ENCODE data around the gene LCMT1. TPM values are rescaled to one million over a fixed set of nuclear protein-coding genes. Genes with fewer than 3 reads are reported as not detected.

Gene LCMT1
- total and polyA plus RNA-seq, 9 of the 15 experiments (the other 6 are each of a cell fraction or from before 2014, with no cell fraction given), result 20.0 to 42.8 (median 32.3) TPM

DNA sequence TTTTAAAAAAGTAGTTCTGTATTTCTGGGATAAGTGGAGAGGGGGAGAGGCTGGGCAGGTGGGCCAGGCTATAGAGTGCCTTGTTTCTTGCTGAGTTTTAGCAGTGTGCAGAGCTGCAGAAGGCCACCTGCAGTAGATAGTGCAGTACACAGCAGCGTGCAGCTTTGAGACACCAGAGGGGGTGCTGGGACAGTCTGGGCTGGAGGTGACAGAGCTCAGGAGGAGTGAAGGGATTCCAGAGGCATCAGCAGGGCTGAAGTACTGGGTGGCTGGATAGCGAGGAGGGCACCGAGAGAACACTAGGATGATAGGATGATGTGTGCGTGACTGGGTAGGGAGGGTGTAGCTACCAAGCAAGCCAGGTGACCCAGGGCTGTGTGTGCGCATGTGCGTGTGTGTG is 26.6 kb downstream of the LCMT1 start:
- no TSS peak for BruUV-seq (replicated peaks)
- no peak overlapping the region for H3K4me3 ChIP-seq
- H3K9me3 ChIP-seq (replicated peaks; ENCODE audit: control insufficient read depth, insufficient read depth, low read depth, low read length), result no peaks in the 10 kb centered on the region
- H4K20me1 ChIP-seq (replicated peaks; ENCODE audit: control insufficient read depth, insufficient read depth, low read length), result no peaks in the 10 kb centered on the region
- no peaks in the 10 kb centered on the region for H3K79me2 ChIP-seq (ENCODE audit: control insufficient read depth, insufficient read depth, low read length)
- ChIA-PET POLR2A (interaction anchor here (0.6 to 1.5 kb wide), 3 partner anchors 21 to 519 kb away, joined by 3 read pairs; no protein-coding TSS in a partner anchor), CTCF (ENCODE audit: low intra/inter-chr PET ratio) (no interaction called here)
- ATAC-seq (peak; percentile 60), DNase-seq (ENCODE audit: extremely low read depth in 1 of 4, low spot score in 3 of 4) (no peak), FAIRE-seq (no peak)
- no peaks in the 10 kb centered on the region for H3K4me1 ChIP-seq (replicated peaks in 1 of 2; ENCODE audit: control insufficient read depth in 2 of 2, insufficient read depth in 2 of 2, low read length in 2 of 2)
- H3K27me3 ChIP-seq (ENCODE audit: control insufficient read depth in 2 of 2, insufficient read depth in 2 of 2, low read length in 2 of 2), result no peaks in the 10 kb centered on the region
- H3K9ac ChIP-seq (ENCODE audit: insufficient read depth in 1 of 2, low read depth in 2 of 2, low read length in 2 of 2), result no peak overlapping the region
- H3K9me1 ChIP-seq (ENCODE audit: control insufficient read depth, insufficient read depth, low read length), result no peaks in the 10 kb centered on the region
- in situ Hi-C loops (cut with MboI) (no loop called here), intact Hi-C loops (cut with micrococcal nuclease) (no loop called here)
- no peak overlapping the region for H3K27ac ChIP-seq (ENCODE audit: extremely low read depth, low read depth, low read length)
- no peak overlapping the region for H3K4me2 ChIP-seq (ENCODE audit: insufficient read depth, low read length)
- no peak overlapping the region for H2AFZ ChIP-seq (ENCODE audit: low read depth, low read length)
- H3K36me3 ChIP-seq (ENCODE audit: control insufficient read depth, insufficient read depth, low read length), result peaks cover 40% of the 10 kb centered on the region; the same call in 2 of the 3 replicates
- TF ChIP-seq SMARCC2 (IDR thresholded peaks at IDR 0.05; ENCODE audit: low read depth), result no peak
- TF ChIP-seq, protein P1, sequence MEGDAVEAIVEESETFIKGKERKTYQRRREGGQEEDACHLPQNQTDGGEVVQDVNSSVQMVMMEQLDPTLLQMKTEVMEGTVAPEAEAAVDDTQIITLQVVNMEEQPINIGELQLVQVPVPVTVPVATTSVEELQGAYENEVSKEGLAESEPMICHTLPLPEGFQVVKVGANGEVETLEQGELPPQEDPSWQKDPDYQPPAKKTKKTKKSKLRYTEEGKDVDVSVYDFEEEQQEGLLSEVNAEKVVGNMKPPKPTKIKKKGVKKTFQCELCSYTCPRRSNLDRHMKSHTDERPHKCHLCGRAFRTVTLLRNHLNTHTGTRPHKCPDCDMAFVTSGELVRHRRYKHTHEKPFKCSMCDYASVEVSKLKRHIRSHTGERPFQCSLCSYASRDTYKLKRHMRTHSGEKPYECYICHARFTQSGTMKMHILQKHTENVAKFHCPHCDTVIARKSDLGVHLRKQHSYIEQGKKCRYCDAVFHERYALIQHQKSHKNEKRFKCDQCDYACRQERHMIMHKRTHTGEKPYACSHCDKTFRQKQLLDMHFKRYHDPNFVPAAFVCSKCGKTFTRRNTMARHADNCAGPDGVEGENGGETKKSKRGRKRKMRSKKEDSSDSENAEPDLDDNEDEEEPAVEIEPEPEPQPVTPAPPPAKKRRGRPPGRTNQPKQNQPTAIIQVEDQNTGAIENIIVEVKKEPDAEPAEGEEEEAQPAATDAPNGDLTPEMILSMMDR (IDR thresholded peaks at IDR 0.05 in 2 of 3, conservative IDR thresholded peaks at IDR 0.05 in 1 of 3; ENCODE audit: insufficient read depth in 2 of 3, low read depth in 1 of 3, low read length in 3 of 3), result peak in 1 of 3 experiments; percentile 27; a peak in 1 of 6 replicates
- 76% methylated on average over 6 of the region's 6 CpGs for WGBS (ENCODE audit: insufficient coverage, low coverage, missing lambda C conversion rate)

DNA sequence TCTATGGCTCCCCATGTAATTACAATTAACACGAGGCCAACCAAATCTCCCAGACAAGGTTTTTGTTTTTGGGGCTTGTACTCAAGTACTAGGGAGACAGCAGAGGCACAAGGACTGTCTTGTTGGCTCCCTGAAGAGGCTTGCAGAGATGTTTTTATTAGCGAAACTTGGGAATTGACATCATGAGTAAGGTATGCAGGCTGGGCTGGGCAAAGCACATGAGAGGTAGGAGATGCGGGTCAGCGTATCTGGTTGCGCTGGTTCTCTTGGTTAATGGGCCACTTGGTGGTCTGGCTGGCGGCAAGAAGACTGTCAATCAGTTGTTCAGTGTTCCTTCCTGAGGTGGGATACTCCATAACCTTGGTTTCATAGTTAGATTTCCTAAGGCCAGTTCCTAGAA is 28.9 kb downstream of the LCMT1 start:
- no peak for DNase-seq (ENCODE audit: extremely low read depth in 1 of 4, low spot score in 3 of 4)
- no peak overlapping the region for H3K4me3 ChIP-seq
- no peak overlapping the region for H2AFZ ChIP-seq (ENCODE audit: low read depth, low read length)
- BruUV-seq (replicated peaks), result no TSS peak
- H3K4me1 ChIP-seq (replicated peaks in 1 of 2; ENCODE audit: control insufficient read depth in 2 of 2, insufficient read depth in 2 of 2, low read length in 2 of 2), result no peaks in the 10 kb centered on the region
- 82% methylated on average over 6 of the region's 6 CpGs for WGBS (ENCODE audit: insufficient coverage, low coverage, missing lambda C conversion rate)
- no peak overlapping the region for H3K27ac ChIP-seq (ENCODE audit: extremely low read depth, low read depth, low read length)
- H3K36me3 ChIP-seq (ENCODE audit: control insufficient read depth, insufficient read depth, low read length), result peaks cover 30% of the 10 kb centered on the region; the same call in 2 of the 3 replicates
- no peaks in the 10 kb centered on the region for H3K27me3 ChIP-seq (ENCODE audit: control insufficient read depth in 2 of 2, insufficient read depth in 2 of 2, low read length in 2 of 2)
- CTCF ChIA-PET (ENCODE audit: low intra/inter-chr PET ratio), result no interaction called here
- H3K79me2 ChIP-seq (ENCODE audit: control insufficient read depth, insufficient read depth, low read length), result no peaks in the 10 kb centered on the region
- H3K9me1 ChIP-seq (ENCODE audit: control insufficient read depth, insufficient read depth, low read length), result no peaks in the 10 kb centered on the region
- in situ Hi-C loops (cut with MboI) (no loop called here), intact Hi-C loops (cut with micrococcal nuclease) (no loop called here)
- no peak overlapping the region for H3K9ac ChIP-seq (ENCODE audit: insufficient read depth in 1 of 2, low read depth in 2 of 2, low read length in 2 of 2)
- FAIRE-seq, result no peak
- POLR2A ChIA-PET, result interaction anchor here (0.6 kb wide), 1 partner anchor 11 kb away, joined by 3 read pairs; no protein-coding TSS in a partner anchor
- no peak overlapping the region for H3K4me2 ChIP-seq (ENCODE audit: insufficient read depth, low read length)
- H4K20me1 ChIP-seq (replicated peaks; ENCODE audit: control insufficient read depth, insufficient read depth, low read length), result no peaks in the 10 kb centered on the region
- no peak for ATAC-seq
- no peaks in the 10 kb centered on the region for H3K9me3 ChIP-seq (replicated peaks; ENCODE audit: control insufficient read depth, insufficient read depth, low read depth, low read length)
- TF ChIP-seq U2AF1 (optimal IDR thresholded peaks at IDR 0.05; ENCODE audit: low read depth, low read length), result no peak
- TF ChIP-seq, protein P2, sequence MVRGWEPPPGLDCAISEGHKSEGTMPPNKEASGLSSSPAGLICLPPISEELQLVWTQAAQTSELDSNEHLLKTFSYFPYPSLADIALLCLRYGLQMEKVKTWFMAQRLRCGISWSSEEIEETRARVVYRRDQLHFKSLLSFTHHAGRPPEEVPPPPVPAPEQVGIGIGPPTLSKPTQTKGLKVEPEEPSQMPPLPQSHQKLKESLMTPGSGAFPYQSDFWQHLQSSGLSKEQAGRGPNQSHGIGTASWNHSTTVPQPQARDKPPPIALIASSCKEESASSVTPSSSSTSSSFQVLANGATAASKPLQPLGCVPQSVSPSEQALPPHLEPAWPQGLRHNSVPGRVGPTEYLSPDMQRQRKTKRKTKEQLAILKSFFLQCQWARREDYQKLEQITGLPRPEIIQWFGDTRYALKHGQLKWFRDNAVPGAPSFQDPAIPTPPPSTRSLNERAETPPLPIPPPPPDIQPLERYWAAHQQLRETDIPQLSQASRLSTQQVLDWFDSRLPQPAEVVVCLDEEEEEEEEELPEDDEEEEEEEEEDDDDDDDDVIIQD (CRISPR knock-in tag; IDR thresholded peaks at IDR 0.05), result no peak
- TF ChIP-seq, protein P3, sequence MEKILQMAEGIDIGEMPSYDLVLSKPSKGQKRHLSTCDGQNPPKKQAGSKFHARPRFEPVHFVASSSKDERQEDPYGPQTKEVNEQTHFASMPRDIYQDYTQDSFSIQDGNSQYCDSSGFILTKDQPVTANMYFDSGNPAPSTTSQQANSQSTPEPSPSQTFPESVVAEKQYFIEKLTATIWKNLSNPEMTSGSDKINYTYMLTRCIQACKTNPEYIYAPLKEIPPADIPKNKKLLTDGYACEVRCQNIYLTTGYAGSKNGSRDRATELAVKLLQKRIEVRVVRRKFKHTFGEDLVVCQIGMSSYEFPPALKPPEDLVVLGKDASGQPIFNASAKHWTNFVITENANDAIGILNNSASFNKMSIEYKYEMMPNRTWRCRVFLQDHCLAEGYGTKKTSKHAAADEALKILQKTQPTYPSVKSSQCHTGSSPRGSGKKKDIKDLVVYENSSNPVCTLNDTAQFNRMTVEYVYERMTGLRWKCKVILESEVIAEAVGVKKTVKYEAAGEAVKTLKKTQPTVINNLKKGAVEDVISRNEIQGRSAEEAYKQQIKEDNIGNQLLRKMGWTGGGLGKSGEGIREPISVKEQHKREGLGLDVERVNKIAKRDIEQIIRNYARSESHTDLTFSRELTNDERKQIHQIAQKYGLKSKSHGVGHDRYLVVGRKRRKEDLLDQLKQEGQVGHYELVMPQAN (IDR thresholded peaks at IDR 0.05; ENCODE audit: borderline replicate concordance), result no peak
- TF ChIP-seq, protein P4, sequence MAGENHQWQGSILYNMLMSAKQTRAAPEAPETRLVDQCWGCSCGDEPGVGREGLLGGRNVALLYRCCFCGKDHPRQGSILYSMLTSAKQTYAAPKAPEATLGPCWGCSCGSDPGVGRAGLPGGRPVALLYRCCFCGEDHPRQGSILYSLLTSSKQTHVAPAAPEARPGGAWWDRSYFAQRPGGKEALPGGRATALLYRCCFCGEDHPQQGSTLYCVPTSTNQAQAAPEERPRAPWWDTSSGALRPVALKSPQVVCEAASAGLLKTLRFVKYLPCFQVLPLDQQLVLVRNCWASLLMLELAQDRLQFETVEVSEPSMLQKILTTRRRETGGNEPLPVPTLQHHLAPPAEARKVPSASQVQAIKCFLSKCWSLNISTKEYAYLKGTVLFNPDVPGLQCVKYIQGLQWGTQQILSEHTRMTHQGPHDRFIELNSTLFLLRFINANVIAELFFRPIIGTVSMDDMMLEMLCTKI (IDR thresholded peaks at IDR 0.05; ENCODE audit: partially characterized antibody), result no peak

All from K562 (cell line).